CD14-positive monocyte (primary cell): Measurements from ENCODE around the gene DIAPH1. TPM values are rescaled to one million over a fixed set of nuclear protein-coding genes. Genes with fewer than 3 reads are reported as not detected.

Source experiments
- DNase-seq, 3 donors: peaks; one replicate each; pipeline ENCODE4 v3.0.0-alpha.2; 2011 to 2022
- H2AFZ ChIP-seq: 2 replicates; pipeline ENCODE4 v1.6.0; 2012; ENCODE audit warnings: mild to moderate bottlenecking, low read depth, low read length, inconsistent platforms; ENCODE audit not compliant: insufficient read depth, poor library complexity, severe bottlenecking
- H3K27ac ChIP-seq, 2 donors: 1 replicate in 1 of 2; 2 replicates in 1 of 2; pipeline ENCODE4 v1.5.1; 2012 to 2013; ENCODE audit warnings: low read length in 2 of 2, control low read depth in 1 of 2, inconsistent platforms in 1 of 2, low read depth in 1 of 2, mild to moderate bottlenecking in 1 of 2
- H3K27me3 ChIP-seq, 2 donors: one replicate each; pipeline versions ENCODE4 v1.6.0 to v1.6.1; 2011 to 2013; ENCODE audit warnings: low read length in 2 of 2; ENCODE audit not compliant: control insufficient read depth in 2 of 2, insufficient read depth in 2 of 2
- H3K36me3 ChIP-seq, 2 donors: replicated peaks in 1 of 2; 1 replicate in 1 of 2; 2 replicates in 1 of 2; pipeline versions ENCODE4 v1.5.1 to v1.6.1; 2012 to 2013; ENCODE audit warnings: low read length in 2 of 2, control low read depth in 1 of 2, inconsistent platforms in 1 of 2, mild to moderate bottlenecking in 1 of 2; ENCODE audit not compliant: insufficient read depth in 2 of 2, control insufficient read depth in 1 of 2
- H3K4me1 ChIP-seq, 2 donors: 1 replicate in 1 of 2; 2 replicates in 1 of 2; pipeline versions ENCODE4 v1.5.1 to v1.6.1; 2012 to 2013; ENCODE audit warnings: low read length in 2 of 2, control low read depth in 1 of 2, inconsistent platforms in 1 of 2, mild to moderate bottlenecking in 1 of 2, moderate library complexity in 1 of 2; ENCODE audit not compliant: insufficient read depth in 2 of 2, control insufficient read depth in 1 of 2
- H3K4me2 ChIP-seq: replicated peaks from 2 replicates; pipeline ENCODE3; 2012; ENCODE audit warnings: low read length, moderate library complexity, mild to moderate bottlenecking; ENCODE audit not compliant: poor library complexity, severe bottlenecking; ENCODE audit errors: extremely low read depth
- H3K4me3 ChIP-seq, 3 experiments: fragments of 200-600 bp in 1 of 3; sonication (generic) in 1 of 3; replicated peaks in 1 of 3; 1 replicate in 2 of 3; 2 replicates in 1 of 3; pipeline ENCODE4 v1.5.1; 2011 to 2013; ENCODE audit warnings: low read length in 3 of 3, mild to moderate bottlenecking in 3 of 3, control low read depth in 2 of 3, low read depth in 2 of 3, inconsistent platforms in 1 of 3, moderate library complexity in 1 of 3
- H3K79me2 ChIP-seq: 2 replicates; pipeline ENCODE4 v1.6.0; 2012; ENCODE audit warnings: mild to moderate bottlenecking, control low read depth, inconsistent platforms, low read length, moderate library complexity; ENCODE audit not compliant: insufficient read depth
- H3K9ac ChIP-seq: 2 replicates; pipeline ENCODE4 v1.6.0; 2017; ENCODE audit warnings: low read length, mild to moderate bottlenecking; ENCODE audit not compliant: insufficient read depth, poor library complexity, severe bottlenecking
- H3K9me3 ChIP-seq, 2 donors: replicated peaks in 1 of 2; 1 replicate in 1 of 2; 2 replicates in 1 of 2; pipeline versions ENCODE4 v1.5.1 to v1.6.1; 2012 to 2013; ENCODE audit warnings: low read length in 2 of 2, control low read depth in 1 of 2; ENCODE audit not compliant: control insufficient read depth in 1 of 2, insufficient read depth in 1 of 2
- H4K20me1 ChIP-seq: 2 replicates; pipeline ENCODE4 v1.6.0; 2012; ENCODE audit warnings: mild to moderate bottlenecking, low read length, control low read depth, moderate library complexity; ENCODE audit not compliant: insufficient read depth
- H3K27ac Mint-ChIP-seq, 7 donors: one replicate each; pipeline ENCODE4 v1.8.0; 2020; ENCODE audit warnings: mild to moderate bottlenecking in 7 of 7, mixed read lengths in 7 of 7, moderate library complexity in 6 of 7, inconsistent platforms in 2 of 7
- H3K27me3 Mint-ChIP-seq, 3 donors: one replicate each; pipeline ENCODE4 v1.8.0; 2021 to 2022; ENCODE audit warnings: low read depth in 3 of 3, mild to moderate bottlenecking in 3 of 3, mixed read lengths in 3 of 3, moderate library complexity in 3 of 3, inconsistent platforms in 1 of 3
- H3K36me3 Mint-ChIP-seq, 2 donors: one replicate each; pipeline ENCODE4 v1.8.0; 2020; ENCODE audit warnings: mixed read lengths in 2 of 2, inconsistent platforms in 1 of 2, mild to moderate bottlenecking in 1 of 2
- H3K4me1 Mint-ChIP-seq: one replicate; pipeline ENCODE4 v1.8.0; 2020; ENCODE audit warnings: mild to moderate bottlenecking, mixed read lengths
- H3K4me3 Mint-ChIP-seq, 2 donors: one replicate each; pipeline ENCODE4 v1.8.0; 2020; ENCODE audit warnings: mild to moderate bottlenecking in 2 of 2, mixed read lengths in 2 of 2, moderate library complexity in 1 of 2
- H3K9me3 Mint-ChIP-seq, 7 donors: one replicate each; pipeline ENCODE4 v1.8.0; 2020 to 2022; ENCODE audit warnings: mixed read lengths in 7 of 7, mild to moderate bottlenecking in 6 of 7, moderate library complexity in 6 of 7, inconsistent platforms in 2 of 7
- WGBS: methylation state at CpG from one replicate; pipeline ENCODE4 v1.1.5; 2013; ENCODE audit warnings: missing lambda C conversion rate; ENCODE audit not compliant: insufficient coverage; 5-methylcytosine and 5-hydroxymethylcytosine counted together
- intact Hi-C, 2 donors: fragments of 100-400 bp; cut with micrococcal nuclease; formaldehyde crosslinking; loops; one replicate each; pipeline versions ENCODE4 v1.15.0 to v1.15.1; 2023
- polyA plus RNA-seq, 3 donors: library from polyadenylated mRNA; depleted of rRNA in 1 of 3; unstranded in 2 of 3; stranded (reverse) in 1 of 3; fragments of 300-500 nt in 2 of 3; fragments of >200 nt in 1 of 3; fragmentation: Illumina TruSeq in 2 of 3; gene quantifications; 1 replicate in 2 of 3; 2 replicates in 1 of 3; pipeline ENCODE4 v1.2.3, GENCODE V29; 2012 to 2021
- TF ChIP-seq, protein P1 (sequence below): fragments of 200-600 bp; IDR thresholded peaks from one replicate; pipeline ENCODE4 v1.8.0; 2022; ENCODE audit warnings: antibody characterized with exemption, mild to moderate bottlenecking

DIAPH1 gene
- polyA plus RNA-seq, 3 donors: 60.2 to 140 (median 98.6) TPM

DNA sequence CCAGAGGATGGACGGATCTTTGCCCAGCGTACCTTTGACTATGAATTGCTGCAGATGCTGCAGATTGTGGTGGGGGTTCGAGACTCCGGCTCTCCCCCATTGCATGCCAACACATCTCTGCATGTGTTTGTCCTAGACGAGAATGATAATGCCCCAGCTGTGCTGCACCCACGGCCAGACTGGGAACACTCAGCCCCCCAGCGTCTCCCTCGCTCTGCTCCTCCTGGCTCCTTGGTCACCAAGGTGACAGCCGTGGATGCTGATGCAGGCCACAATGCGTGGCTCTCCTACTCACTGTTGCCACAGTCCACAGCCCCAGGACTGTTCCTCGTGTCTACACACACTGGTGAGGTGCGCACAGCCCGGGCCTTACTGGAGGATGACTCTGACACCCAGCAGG is 128.0 kb downstream of the DIAPH1 start:
- H2AFZ ChIP-seq: no peak overlapping the region
- TF ChIP-seq, protein P1, sequence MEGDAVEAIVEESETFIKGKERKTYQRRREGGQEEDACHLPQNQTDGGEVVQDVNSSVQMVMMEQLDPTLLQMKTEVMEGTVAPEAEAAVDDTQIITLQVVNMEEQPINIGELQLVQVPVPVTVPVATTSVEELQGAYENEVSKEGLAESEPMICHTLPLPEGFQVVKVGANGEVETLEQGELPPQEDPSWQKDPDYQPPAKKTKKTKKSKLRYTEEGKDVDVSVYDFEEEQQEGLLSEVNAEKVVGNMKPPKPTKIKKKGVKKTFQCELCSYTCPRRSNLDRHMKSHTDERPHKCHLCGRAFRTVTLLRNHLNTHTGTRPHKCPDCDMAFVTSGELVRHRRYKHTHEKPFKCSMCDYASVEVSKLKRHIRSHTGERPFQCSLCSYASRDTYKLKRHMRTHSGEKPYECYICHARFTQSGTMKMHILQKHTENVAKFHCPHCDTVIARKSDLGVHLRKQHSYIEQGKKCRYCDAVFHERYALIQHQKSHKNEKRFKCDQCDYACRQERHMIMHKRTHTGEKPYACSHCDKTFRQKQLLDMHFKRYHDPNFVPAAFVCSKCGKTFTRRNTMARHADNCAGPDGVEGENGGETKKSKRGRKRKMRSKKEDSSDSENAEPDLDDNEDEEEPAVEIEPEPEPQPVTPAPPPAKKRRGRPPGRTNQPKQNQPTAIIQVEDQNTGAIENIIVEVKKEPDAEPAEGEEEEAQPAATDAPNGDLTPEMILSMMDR: no peak
- Mint-ChIP-seq H3K27me3 (peaks cover 75 to 93% (median 82%) of the 10 kb centered on the region in 3 donors), H3K27ac (no peak overlapping the region), H3K9me3 (peaks cover 0 to 26% (median 8%) of the 10 kb centered on the region in 7 donors), H3K4me3 (peak overlapping the region in 1 of 2 donors; percentile 85), H3K36me3 (no peaks in the 10 kb centered on the region), H3K4me1 (peaks cover 14% of the 10 kb centered on the region)
- no peak overlapping the region for H3K27ac ChIP-seq
- H3K4me2 ChIP-seq: no peak overlapping the region
- no peak overlapping the region for H3K4me3 ChIP-seq
- no peaks in the 10 kb centered on the region for H3K36me3 ChIP-seq
- intact Hi-C loops: no loop called here
- peaks cover 3 to 30% of the 10 kb centered on the region in 2 donors for H3K9me3 ChIP-seq
- H4K20me1 ChIP-seq: no peaks in the 10 kb centered on the region
- no peak overlapping the region for H3K9ac ChIP-seq
- peaks cover 43 to 98% of the 10 kb centered on the region in 2 donors for H3K27me3 ChIP-seq
- no peak for DNase-seq
- 87% methylated on average over 9 of the region's 13 CpGs for WGBS
- no peaks in the 10 kb centered on the region for H3K79me2 ChIP-seq
- H3K4me1 ChIP-seq: peaks cover 13 to 15% of the 10 kb centered on the region in 2 donors

DNA sequence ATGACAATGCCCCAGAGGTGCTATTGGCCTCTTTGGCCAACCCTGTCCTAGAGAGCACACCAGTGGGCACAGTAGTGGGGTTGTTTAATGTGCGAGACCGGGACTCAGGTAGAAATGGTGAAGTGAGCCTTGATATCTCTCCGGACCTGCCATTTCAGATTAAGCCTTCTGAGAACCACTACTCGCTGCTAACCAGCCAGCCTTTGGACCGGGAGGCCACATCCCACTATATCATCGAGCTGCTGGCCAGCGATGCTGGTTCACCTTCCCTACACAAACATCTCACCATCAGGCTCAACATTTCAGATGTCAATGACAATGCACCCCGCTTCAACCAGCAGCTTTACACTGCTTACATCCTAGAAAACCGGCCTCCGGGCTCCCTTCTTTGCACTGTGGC is 128.5 kb downstream of the DIAPH1 start:
- Histone ChIP-seq H3K27ac (no peak overlapping the region), H3K4me2 (no peak overlapping the region), H3K4me3 (no peak overlapping the region), H3K9ac (no peak overlapping the region), H2AFZ (no peak overlapping the region), H3K36me3 (no peaks in the 10 kb centered on the region), H3K27me3 (peaks cover 48 to 98% of the 10 kb centered on the region in 2 donors), H4K20me1 (no peaks in the 10 kb centered on the region), H3K79me2 (no peaks in the 10 kb centered on the region), H3K4me1 (peaks cover 13 to 15% of the 10 kb centered on the region in 2 donors), H3K9me3 (peaks cover 3 to 35% of the 10 kb centered on the region in 2 donors)
- H3K27ac Mint-ChIP-seq: peak overlapping the region in 1 of 7 donors; percentile 26
- peaks cover 0 to 28% (median 8%) of the 10 kb centered on the region in 7 donors for H3K9me3 Mint-ChIP-seq
- no peak for DNase-seq
- H3K36me3 Mint-ChIP-seq: no peaks in the 10 kb centered on the region
- peaks cover 15% of the 10 kb centered on the region for H3K4me1 Mint-ChIP-seq
- peaks cover 75 to 93% (median 82%) of the 10 kb centered on the region in 3 donors for H3K27me3 Mint-ChIP-seq
- H3K4me3 Mint-ChIP-seq: peak overlapping the region in 1 of 2 donors; percentile 85
- intact Hi-C loops: no loop called here
- TF ChIP-seq, protein P1: no peak
- 97% methylated on average over 6 of the region's 10 CpGs for WGBS
